GM18861 (cell line): ENCODE measurements around the gene VAC14.

Experiments
- ATAC-seq: cut with Tn5 transposase; IDR thresholded peaks from one replicate; pipeline ENCODE4 v1.9.1; 2021; ENCODE audit not compliant: unreplicated experiment

The VAC14 gene

GRCh38 chr16:70664325-70665112 is 136.4 kb downstream of the VAC14 start:
- ATAC-seq: no peak

- ATAC-seq: no peak
Observed at GRCh38 chr16:70663524-70664324, 137.2 kb downstream of the VAC14 start.

- ATAC-seq: no peak
Observed at GRCh38 chr16:70662991-70663523, 137.9 kb downstream of the VAC14 start.

- no peak for ATAC-seq
Observed at GRCh38 chr16:70661918-70662641, 138.9 kb downstream of the VAC14 start.

- ATAC-seq: no peak
Observed at GRCh38 chr16:70661534-70661917, 139.4 kb downstream of the VAC14 start.

- no peak for ATAC-seq
Observed at GRCh38 chr16:70660672-70661350, 140.1 kb downstream of the VAC14 start.

- ATAC-seq: no peak
Observed at GRCh38 chr16:70659953-70660671, 140.8 kb downstream of the VAC14 start.

- no peak for ATAC-seq
Observed at GRCh38 chr16:70659546-70659945, 141.4 kb downstream of the VAC14 start.

GRCh38 chr16:70658921-70659320 is 142.0 kb downstream of the VAC14 start:
- no peak for ATAC-seq

GRCh38 chr16:70657956-70658355 is 143.0 kb downstream of the VAC14 start:
- no peak for ATAC-seq

- no peak for ATAC-seq
Observed at GRCh38 chr16:70656712-70657263, 144.2 kb downstream of the VAC14 start.

- ATAC-seq: no peak
Observed at GRCh38 chr16:70656065-70656711, 144.8 kb downstream of the VAC14 start.

GRCh38 chr16:70653809-70654771 is 146.9 kb downstream of the VAC14 start:
- no peak for ATAC-seq

- ATAC-seq: no peak
Observed at GRCh38 chr16:70653406-70653805, 147.6 kb downstream of the VAC14 start.

GRCh38 chr16:70652322-70652721 is 148.6 kb downstream of the VAC14 start:
- ATAC-seq: no peak

- ATAC-seq: no peak
Observed at GRCh38 chr16:70651524-70651923, 149.4 kb downstream of the VAC14 start.

GRCh38 chr16:70650216-70650615 is 150.7 kb downstream of the VAC14 start:
- no peak for ATAC-seq

GRCh38 chr16:70649300-70649699 is 151.7 kb downstream of the VAC14 start:
- ATAC-seq: no peak
